Loucy (cell line): ENCODE results near the gene CDK5R2.

ENCODE experiments used
- H2AFZ ChIP-seq: fragments of 200-600 bp; sonication (generic); 2 replicates; pipeline ENCODE4 v1.6.0; 2016; ENCODE audit warnings: antibody characterized with exemption, mild to moderate bottlenecking, low read length, moderate library complexity
- H3F3A ChIP-seq: fragments of 200-600 bp; 2 replicates; pipeline ENCODE4 v1.6.0; 2016; ENCODE audit warnings: antibody characterized with exemption, low read depth, mild to moderate bottlenecking
- H3K27me3 ChIP-seq: fragments of 200-600 bp; sonication (generic); 2 replicates; pipeline ENCODE4 v1.6.1; 2014; ENCODE audit warnings: low read length, mild to moderate bottlenecking; ENCODE audit not compliant: insufficient read depth, poor library complexity, severe bottlenecking
- H3K36me3 ChIP-seq: fragments of 200-600 bp; sonication (generic); 2 replicates; pipeline ENCODE4 v1.6.1; 2016; ENCODE audit warnings: low read length; ENCODE audit not compliant: insufficient read depth
- H3K4me1 ChIP-seq: fragments of 200-600 bp; sonication (generic); 2 replicates; pipeline ENCODE4 v1.5.1; 2014; ENCODE audit warnings: low read length, mild to moderate bottlenecking; ENCODE audit not compliant: insufficient read depth, poor library complexity, severe bottlenecking
- H3K4me2 ChIP-seq: fragments of 200-600 bp; sonication (generic); 2 replicates; pipeline ENCODE4 v1.6.0; 2014; ENCODE audit warnings: antibody characterized with exemption, low read length, low read depth, mild to moderate bottlenecking; ENCODE audit not compliant: poor library complexity, severe bottlenecking
- H3K4me3 ChIP-seq: fragments of 200-600 bp; sonication (generic); 2 replicates; pipeline ENCODE4 v1.5.1; 2014; ENCODE audit warnings: low read length, mild to moderate bottlenecking, mixed read lengths; ENCODE audit not compliant: poor library complexity, severe bottlenecking
- H3K79me2 ChIP-seq: fragments of 200-600 bp; sonication (generic); 2 replicates; pipeline ENCODE4 v1.6.1; 2014; ENCODE audit warnings: low read length; ENCODE audit not compliant: insufficient read depth
- H3K9ac ChIP-seq: fragments of 200-600 bp; sonication (generic); 2 replicates; pipeline ENCODE4 v1.6.0; 2014; ENCODE audit warnings: mild to moderate bottlenecking, low read depth, low read length, moderate library complexity; ENCODE audit not compliant: poor library complexity, severe bottlenecking
- H3K9me2 ChIP-seq: fragments of 200-600 bp; sonication (generic); replicated peaks from 2 replicates; pipeline ENCODE4 v1.6.1; 2016; ENCODE audit warnings: low read depth, low read length, mixed read lengths
- H3K9me3 ChIP-seq: fragments of 200-600 bp; sonication (generic); 2 replicates; pipeline ENCODE4 v1.6.1; 2014; ENCODE audit warnings: mild to moderate bottlenecking, antibody characterized with exemption, low read length, low read depth; ENCODE audit not compliant: insufficient read depth
- H4K20me1 ChIP-seq: fragments of 200-600 bp; sonication (generic); 2 replicates; pipeline ENCODE4 v1.6.0; 2014; ENCODE audit warnings: antibody characterized with exemption, low read length, mild to moderate bottlenecking; ENCODE audit not compliant: insufficient read depth, poor library complexity, severe bottlenecking
- CTCF ChIP-seq: fragments of 200-600 bp; sonication (generic); conservative IDR thresholded peaks from 2 replicates; pipeline ENCODE4 v1.5.1; 2014; ENCODE audit warnings: mild to moderate bottlenecking, antibody characterized with exemption, low read length
- EZH2phosphoT487 ChIP-seq: fragments of 200-600 bp; IDR thresholded peaks from 2 replicates; pipeline ENCODE4 v1.6.1; 2018; ENCODE audit warnings: antibody characterized with exemption, mild to moderate bottlenecking, moderate library complexity, borderline replicate concordance

The CDK5R2 gene

DNA sequence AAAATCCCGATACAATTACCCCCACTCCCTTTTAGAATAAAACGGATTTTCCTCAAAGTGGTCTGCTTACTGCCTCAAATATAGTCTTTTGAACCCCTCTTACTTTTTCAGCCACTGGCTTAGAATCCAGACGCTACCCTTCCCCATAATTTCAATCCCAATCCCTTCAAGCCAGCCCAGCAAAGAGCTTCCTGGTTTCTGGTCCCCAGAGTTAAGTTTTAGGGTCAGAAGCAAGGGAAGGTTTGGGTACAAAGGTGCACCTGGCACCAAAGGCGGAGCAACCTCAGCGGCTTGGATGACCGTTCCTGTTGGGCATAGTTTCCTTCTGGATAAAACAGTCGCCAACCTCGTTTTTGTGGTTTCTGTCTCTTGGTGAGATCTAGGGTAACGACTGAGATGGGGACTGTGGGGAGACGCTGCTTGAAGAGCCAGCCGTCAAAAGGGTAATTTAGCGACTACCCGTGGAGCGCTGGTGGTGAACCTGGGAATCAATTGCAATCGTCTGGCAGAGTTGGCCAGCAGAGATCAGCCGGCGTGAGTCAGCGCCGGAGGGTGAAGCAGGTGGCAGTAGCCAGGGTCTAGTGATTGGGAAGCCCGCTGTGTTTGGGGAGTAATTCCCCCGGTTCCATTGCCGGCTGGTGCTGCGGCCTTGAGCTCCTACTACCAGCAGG lies 23.9 kb downstream of the CDK5R2 start:
- H3K79me2 ChIP-seq, result no peaks in the 10 kb centered on the region
- peaks cover 4% of the 10 kb centered on the region for H3K4me1 ChIP-seq
- H3K4me2 ChIP-seq, result no peak overlapping the region
- no peaks in the 10 kb centered on the region for H3K9me2 ChIP-seq
- no peak overlapping the region for H3K4me3 ChIP-seq
- H3F3A ChIP-seq, result no peaks in the 10 kb centered on the region
- H3K36me3 ChIP-seq, result no peaks in the 10 kb centered on the region
- no peaks in the 10 kb centered on the region for H3K9me3 ChIP-seq
- no peaks in the 10 kb centered on the region for H3K27me3 ChIP-seq
- no peak overlapping the region for H3K9ac ChIP-seq
- no peak overlapping the region for H2AFZ ChIP-seq
- H4K20me1 ChIP-seq, result no peaks in the 10 kb centered on the region
- TF ChIP-seq EZH2phosphoT487 (no peak), CTCF (no peak)

GRCh38 chr2:218983934-218984238 lies 24.4 kb downstream of the CDK5R2 start:
- Histone ChIP-seq H3K27me3 (no peaks in the 10 kb centered on the region), H3K9ac (no peak overlapping the region), H3K9me3 (no peaks in the 10 kb centered on the region), H3K4me3 (no peak overlapping the region), H3K4me1 (peaks cover 4% of the 10 kb centered on the region), H4K20me1 (no peaks in the 10 kb centered on the region), H3K36me3 (no peaks in the 10 kb centered on the region), H2AFZ (no peak overlapping the region), H3F3A (no peaks in the 10 kb centered on the region), H3K79me2 (no peaks in the 10 kb centered on the region), H3K4me2 (no peak overlapping the region), H3K9me2 (no peaks in the 10 kb centered on the region)
- TF ChIP-seq CTCF, result no peak
- no peak for TF ChIP-seq EZH2phosphoT487

GRCh38 chr2:218984239-218985020 lies 25.0 kb downstream of the CDK5R2 start:
- H4K20me1 ChIP-seq, result no peaks in the 10 kb centered on the region
- no peaks in the 10 kb centered on the region for H3K27me3 ChIP-seq
- H3F3A ChIP-seq, result no peaks in the 10 kb centered on the region
- H3K79me2 ChIP-seq, result no peaks in the 10 kb centered on the region
- TF ChIP-seq EZH2phosphoT487 (no peak), CTCF (no peak)
- no peaks in the 10 kb centered on the region for H3K36me3 ChIP-seq
- no peaks in the 10 kb centered on the region for H3K9me2 ChIP-seq
- peaks cover 4% of the 10 kb centered on the region for H3K4me1 ChIP-seq
- no peaks in the 10 kb centered on the region for H3K9me3 ChIP-seq
- peak overlapping the region; percentile 23 for H3K9ac ChIP-seq
- H3K4me2 ChIP-seq, result peak overlapping the region; percentile 73
- peak overlapping the region; percentile 64 for H3K4me3 ChIP-seq
- H2AFZ ChIP-seq, result no peak overlapping the region
